HepG2 (cell line): Measurements from ENCODE around the gene PLCB4. TPM values are rescaled to one million over a fixed set of nuclear protein-coding genes. Genes with fewer than 3 reads are reported as not detected.

Experiments
- ATF6 ChIP-seq: sonication (generic); formaldehyde crosslinking; conservative IDR thresholded peaks from 2 replicates; pipeline ENCODE4 v1.4.0; 2020; ENCODE audit warnings: missing genetic modification reagents
- BRF2 ChIP-seq: sonication (generic); formaldehyde crosslinking; IDR thresholded peaks from 2 replicates; pipeline ENCODE4 v1.8.1; 2022; ENCODE audit warnings: mild to moderate bottlenecking, missing genetic modification reagents
- HNRNPL ChIP-seq: fragments of 200-400 bp; formaldehyde crosslinking; IDR thresholded peaks from 2 replicates; pipeline ENCODE4 v1.6.1; 2017; ENCODE audit warnings: mild to moderate bottlenecking, low read depth, low read length
- SRSF1 ChIP-seq: fragments of 200-400 bp; formaldehyde crosslinking; optimal IDR thresholded peaks from 2 replicates; pipeline ENCODE3; 2017; ENCODE audit warnings: mild to moderate bottlenecking, low read depth, low read length, moderate library complexity
- STAG1 ChIP-seq: sonication (generic); formaldehyde crosslinking; IDR thresholded peaks from 2 replicates; pipeline ENCODE4 v1.4.0; 2020; ENCODE audit warnings: missing genetic modification reagents
- ZNF510 ChIP-seq: sonication (generic); formaldehyde crosslinking; IDR thresholded peaks from 2 replicates; pipeline ENCODE4 v1.4.0; 2020; ENCODE audit warnings: low read depth, mild to moderate bottlenecking, missing genetic modification reagents
- ZNF564 ChIP-seq: sonication (generic); formaldehyde crosslinking; IDR thresholded peaks from 2 replicates; pipeline ENCODE4 v1.8.1; 2023; ENCODE audit warnings: mild to moderate bottlenecking, missing genetic modification reagents
- ZSCAN22 ChIP-seq: sonication (generic); formaldehyde crosslinking; IDR thresholded peaks from 2 replicates; pipeline ENCODE4 v1.4.0; 2020; ENCODE audit warnings: mild to moderate bottlenecking, missing genetic modification reagents
- polyA plus RNA-seq, 8 experiments: library from polyadenylated mRNA; depleted of rRNA in 3 of 8; stranded (reverse) in 7 of 8; unstranded in 1 of 8; fragments of >200 nt; fragmentation: Illumina TruSeq in 4 of 8; extraction: Trizol in 4 of 8; gene quantifications; 2 replicates each; pipeline versions ENCODE4 v1.2.1 to v1.2.3, GENCODE V29; 2011 to 2016; ENCODE audit warnings: low read depth in 4 of 8, missing spikeins in 1 of 8, mixed read lengths in 1 of 8; ENCODE audit not compliant: insufficient read depth in 1 of 8
- total RNA-seq, 5 experiments: library from RNA; depleted of rRNA; stranded (reverse); fragments of >200 nt; fragmentation: Illumina TruSeq; extraction: Trizol; gene quantifications; 2 replicates each; pipeline ENCODE4 v1.2.3, GENCODE V29; 2016; ENCODE audit warnings: low read depth in 1 of 5
- TF ChIP-seq, protein P1 (sequence below): sonication (generic); formaldehyde crosslinking; IDR thresholded peaks from 2 replicates; pipeline ENCODE4 v1.5.0; 2020; ENCODE audit warnings: missing genetic modification reagents
- TF ChIP-seq, protein P2 (sequence below): sonication (generic); formaldehyde crosslinking; IDR thresholded peaks from 2 replicates; pipeline ENCODE4 v1.5.0; 2020; ENCODE audit warnings: mild to moderate bottlenecking, missing genetic modification reagents, moderate library complexity

The PLCB4 gene
- total and polyA plus RNA-seq, 2 of the 13 experiments (the other 11 are each of a cell fraction or from before 2014, with no cell fraction given), result 0.01 TPM; not detected in 1

- TF ChIP-seq, protein P1, sequence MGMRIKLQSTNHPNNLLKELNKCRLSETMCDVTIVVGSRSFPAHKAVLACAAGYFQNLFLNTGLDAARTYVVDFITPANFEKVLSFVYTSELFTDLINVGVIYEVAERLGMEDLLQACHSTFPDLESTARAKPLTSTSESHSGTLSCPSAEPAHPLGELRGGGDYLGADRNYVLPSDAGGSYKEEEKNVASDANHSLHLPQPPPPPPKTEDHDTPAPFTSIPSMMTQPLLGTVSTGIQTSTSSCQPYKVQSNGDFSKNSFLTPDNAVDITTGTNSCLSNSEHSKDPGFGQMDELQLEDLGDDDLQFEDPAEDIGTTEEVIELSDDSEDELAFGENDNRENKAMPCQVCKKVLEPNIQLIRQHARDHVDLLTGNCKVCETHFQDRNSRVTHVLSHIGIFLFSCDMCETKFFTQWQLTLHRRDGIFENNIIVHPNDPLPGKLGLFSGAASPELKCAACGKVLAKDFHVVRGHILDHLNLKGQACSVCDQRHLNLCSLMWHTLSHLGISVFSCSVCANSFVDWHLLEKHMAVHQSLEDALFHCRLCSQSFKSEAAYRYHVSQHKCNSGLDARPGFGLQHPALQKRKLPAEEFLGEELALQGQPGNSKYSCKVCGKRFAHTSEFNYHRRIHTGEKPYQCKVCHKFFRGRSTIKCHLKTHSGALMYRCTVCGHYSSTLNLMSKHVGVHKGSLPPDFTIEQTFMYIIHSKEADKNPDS, result no peak
- TF ChIP-seq SRSF1, result no peak
- no peak for TF ChIP-seq ZNF564 (CRISPR knock-in tag)
- no peak for TF ChIP-seq ZNF510
- TF ChIP-seq STAG1 (CRISPR knock-in tag), result peak; percentile 50
- 0 out of 2 replicates have a peak, but pooled peaks have one; percentile 30 for TF ChIP-seq ZSCAN22 (CRISPR knock-in tag)
- TF ChIP-seq, protein P2, sequence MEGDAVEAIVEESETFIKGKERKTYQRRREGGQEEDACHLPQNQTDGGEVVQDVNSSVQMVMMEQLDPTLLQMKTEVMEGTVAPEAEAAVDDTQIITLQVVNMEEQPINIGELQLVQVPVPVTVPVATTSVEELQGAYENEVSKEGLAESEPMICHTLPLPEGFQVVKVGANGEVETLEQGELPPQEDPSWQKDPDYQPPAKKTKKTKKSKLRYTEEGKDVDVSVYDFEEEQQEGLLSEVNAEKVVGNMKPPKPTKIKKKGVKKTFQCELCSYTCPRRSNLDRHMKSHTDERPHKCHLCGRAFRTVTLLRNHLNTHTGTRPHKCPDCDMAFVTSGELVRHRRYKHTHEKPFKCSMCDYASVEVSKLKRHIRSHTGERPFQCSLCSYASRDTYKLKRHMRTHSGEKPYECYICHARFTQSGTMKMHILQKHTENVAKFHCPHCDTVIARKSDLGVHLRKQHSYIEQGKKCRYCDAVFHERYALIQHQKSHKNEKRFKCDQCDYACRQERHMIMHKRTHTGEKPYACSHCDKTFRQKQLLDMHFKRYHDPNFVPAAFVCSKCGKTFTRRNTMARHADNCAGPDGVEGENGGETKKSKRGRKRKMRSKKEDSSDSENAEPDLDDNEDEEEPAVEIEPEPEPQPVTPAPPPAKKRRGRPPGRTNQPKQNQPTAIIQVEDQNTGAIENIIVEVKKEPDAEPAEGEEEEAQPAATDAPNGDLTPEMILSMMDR (CRISPR knock-in tag), result peak; percentile 62
- no peak for TF ChIP-seq ATF6
- no peak for TF ChIP-seq HNRNPL
- no peak for TF ChIP-seq BRF2 (CRISPR knock-in tag)
These were observed 389.4 kb downstream of the PLCB4 start (continued) for GRCh38 chr20:9458138-9458796.
